ENCODE results near the gene KLF6. TPM values are rescaled to one million over a fixed set of nuclear protein-coding genes. Genes with fewer than 3 reads are reported as not detected.

The KLF6 gene
- total RNA-seq, 4 donors from 2014 or later, result 185 to 404 (median 276) TPM

DNA sequence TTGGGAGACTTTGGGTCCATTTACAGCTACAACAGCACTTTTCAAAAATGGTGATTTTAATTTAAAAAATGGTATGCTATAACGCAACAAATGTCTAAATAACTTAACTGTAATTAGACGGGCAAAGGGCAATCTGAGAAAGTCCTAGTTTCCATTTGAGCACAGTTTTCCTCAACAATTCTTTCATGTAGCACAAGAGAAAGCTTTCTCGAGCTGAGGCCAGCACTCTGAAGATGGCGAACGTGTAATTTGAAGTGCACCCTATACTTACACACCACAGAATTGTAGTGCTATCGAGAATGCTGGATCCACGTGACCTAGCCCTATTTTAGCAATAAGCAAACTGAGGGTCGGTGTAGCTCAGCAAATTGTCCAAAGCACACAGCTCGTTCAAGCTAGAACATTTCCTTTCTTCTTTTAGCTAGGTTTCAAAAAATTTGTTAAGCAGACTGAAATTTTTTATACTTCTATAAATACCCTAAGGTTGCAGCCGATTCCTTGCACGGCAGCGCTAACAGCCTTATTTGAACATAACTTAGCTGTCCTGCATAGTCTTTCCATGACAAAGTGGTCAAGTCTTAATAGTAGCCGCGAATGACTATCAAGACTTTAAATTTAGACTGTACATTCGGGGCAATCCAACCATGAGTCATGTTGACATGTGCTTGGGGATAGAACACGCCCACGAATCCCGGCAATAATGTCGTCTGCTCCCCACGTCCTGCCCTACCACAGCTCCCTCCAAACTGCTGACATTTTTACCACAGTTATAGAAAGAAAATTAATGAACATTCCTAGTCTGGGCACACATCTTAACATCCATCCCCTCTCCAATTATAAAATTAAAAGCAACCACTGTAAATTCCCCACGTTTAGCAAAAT lies 10.0 kb downstream of the KLF6 start:
- TF ChIP-seq, protein P1, sequence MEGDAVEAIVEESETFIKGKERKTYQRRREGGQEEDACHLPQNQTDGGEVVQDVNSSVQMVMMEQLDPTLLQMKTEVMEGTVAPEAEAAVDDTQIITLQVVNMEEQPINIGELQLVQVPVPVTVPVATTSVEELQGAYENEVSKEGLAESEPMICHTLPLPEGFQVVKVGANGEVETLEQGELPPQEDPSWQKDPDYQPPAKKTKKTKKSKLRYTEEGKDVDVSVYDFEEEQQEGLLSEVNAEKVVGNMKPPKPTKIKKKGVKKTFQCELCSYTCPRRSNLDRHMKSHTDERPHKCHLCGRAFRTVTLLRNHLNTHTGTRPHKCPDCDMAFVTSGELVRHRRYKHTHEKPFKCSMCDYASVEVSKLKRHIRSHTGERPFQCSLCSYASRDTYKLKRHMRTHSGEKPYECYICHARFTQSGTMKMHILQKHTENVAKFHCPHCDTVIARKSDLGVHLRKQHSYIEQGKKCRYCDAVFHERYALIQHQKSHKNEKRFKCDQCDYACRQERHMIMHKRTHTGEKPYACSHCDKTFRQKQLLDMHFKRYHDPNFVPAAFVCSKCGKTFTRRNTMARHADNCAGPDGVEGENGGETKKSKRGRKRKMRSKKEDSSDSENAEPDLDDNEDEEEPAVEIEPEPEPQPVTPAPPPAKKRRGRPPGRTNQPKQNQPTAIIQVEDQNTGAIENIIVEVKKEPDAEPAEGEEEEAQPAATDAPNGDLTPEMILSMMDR (IDR thresholded peaks at IDR 0.05), result no peak
- ATAC-seq (ENCODE audit: low FRiP score) (peak; percentile 56), DNase-seq (ENCODE audit: low spot score) (no peak)

DNA sequence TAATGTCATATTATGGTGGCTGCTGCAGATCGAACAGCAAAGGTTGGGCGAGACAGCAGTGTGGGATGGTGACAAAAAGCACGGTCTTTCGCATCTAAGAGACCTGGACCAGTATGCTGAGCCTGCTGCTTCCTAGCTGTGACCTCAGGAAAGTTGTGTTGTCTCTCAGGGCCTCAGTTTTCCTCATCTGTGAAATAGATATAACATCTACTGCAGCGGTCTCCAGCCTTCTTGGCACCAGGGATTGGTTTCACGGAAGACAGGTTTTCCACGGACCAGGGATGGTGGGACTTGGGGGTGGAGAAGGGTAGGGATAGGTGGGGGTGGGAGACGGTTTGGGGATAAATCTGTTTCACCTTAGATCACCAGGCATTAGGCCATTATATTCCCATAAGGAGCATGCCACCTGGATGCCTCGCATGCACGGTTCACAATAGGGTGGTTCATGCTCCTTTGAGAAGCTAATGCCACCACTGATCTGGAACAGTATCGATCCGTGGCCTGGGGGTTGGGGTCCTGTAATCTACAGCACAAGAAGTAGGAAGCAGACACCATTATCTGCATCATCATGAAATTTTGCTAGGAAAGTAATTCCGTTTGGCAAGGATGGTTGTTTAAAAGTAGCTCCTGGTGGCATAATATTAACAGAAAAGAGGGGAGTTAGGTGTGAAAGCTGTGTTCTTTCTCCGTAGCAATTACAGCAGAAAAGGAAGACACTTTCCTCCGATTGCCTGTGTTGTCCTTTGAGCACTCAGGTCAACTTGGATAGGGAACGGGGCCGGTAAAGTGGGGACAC lies 10.8 kb downstream of the KLF6 start:
- DNase-seq (ENCODE audit: low spot score), result no peak
- ATAC-seq (ENCODE audit: low FRiP score), result peak; percentile 26
- TF ChIP-seq, protein P1 (IDR thresholded peaks at IDR 0.05), result no peak

- ATAC-seq (ENCODE audit: low FRiP score) (no peak), DNase-seq (ENCODE audit: low spot score) (no peak)
- TF ChIP-seq, protein P1 (IDR thresholded peaks at IDR 0.05), result no peak
Observed at GRCh38 chr10:3773460-3774017, 11.5 kb downstream of the KLF6 start.

GRCh38 chr10:3772361-3773171 lies 12.4 kb downstream of the KLF6 start:
- DNase-seq (ENCODE audit: low spot score) (no peak), ATAC-seq (ENCODE audit: low FRiP score) (no peak)
- TF ChIP-seq, protein P1 (IDR thresholded peaks at IDR 0.05), result no peak

DNA sequence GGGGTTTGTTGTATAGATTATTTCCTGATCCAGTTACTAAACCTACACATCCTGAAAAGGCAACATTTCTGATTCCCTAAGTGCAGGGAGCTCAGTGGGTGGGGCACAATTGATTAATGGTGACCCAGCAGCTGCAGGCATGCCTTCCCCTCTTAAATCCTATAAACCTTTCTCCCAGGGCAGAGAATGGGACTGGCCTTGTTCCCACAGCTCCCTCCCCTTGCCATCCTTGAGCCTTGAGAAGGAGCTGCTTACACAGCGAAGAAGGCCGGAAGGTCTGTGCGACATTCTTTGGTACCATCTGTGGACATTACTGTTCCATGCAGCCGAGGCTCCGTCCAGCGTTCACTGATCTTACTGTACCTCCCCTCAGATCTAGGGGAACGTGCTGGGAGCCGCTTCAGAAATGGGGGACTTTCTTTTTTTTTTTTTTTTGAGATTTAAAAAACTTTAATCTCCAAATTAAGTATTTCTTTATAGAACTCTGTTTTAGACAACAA lies 14.3 kb downstream of the KLF6 start:
- ATAC-seq (ENCODE audit: low FRiP score) (no peak), DNase-seq (ENCODE audit: low spot score) (peak; percentile 22)
- TF ChIP-seq, protein P1 (IDR thresholded peaks at IDR 0.05), result no peak

GRCh38 chr10:3769556-3769955 lies 15.5 kb downstream of the KLF6 start:
- ATAC-seq (ENCODE audit: low FRiP score) (no peak), DNase-seq (ENCODE audit: low spot score) (no peak)
- TF ChIP-seq, protein P1 (IDR thresholded peaks at IDR 0.05), result no peak
